ENCODE measurements around the gene RAMP2. TPM values are rescaled to one million over a fixed set of nuclear protein-coding genes. Genes with fewer than 3 reads are reported as not detected.

The RAMP2 gene
- total RNA-seq, 1 experiment from 2014 or later: 11.7 TPM

DNA sequence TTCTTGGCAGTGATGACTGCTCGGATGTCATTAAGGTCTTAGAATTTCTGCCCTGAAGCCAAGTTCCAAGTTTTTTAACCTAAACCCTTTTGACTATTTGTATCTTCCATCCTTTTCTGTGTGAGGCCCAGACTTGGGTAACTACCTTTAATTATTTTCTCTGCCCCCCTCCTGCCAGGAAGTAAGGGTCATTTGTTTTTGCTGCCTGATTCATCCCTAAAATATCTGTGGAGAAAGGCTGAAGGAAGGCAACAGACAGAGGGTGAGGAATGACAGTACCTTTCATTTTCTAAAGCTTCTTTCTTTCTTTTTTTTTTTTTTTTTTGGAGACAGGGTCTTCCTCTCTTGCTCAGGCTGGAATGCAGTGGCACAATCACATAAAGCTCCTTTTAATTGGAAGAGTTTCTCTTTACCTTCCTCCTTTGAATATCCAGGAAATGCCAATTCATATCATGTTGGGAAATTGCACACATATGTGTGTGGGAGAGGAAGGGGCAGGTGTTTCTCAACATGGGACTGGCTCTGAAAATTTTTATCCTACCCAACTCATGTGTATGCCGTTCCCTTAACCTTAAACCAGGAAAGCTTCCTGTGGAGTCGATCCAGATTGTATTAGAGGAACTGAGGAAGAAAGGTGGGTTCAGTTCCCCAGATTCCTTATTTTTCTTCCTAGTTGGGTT, 13.2 kb downstream of the RAMP2 start:
- Histone ChIP-seq H3K14ac (ENCODE audit: insufficient read depth, low read length) (no peak overlapping the region), H2BK15ac (ENCODE audit: low read depth, low read length) (no peak overlapping the region), H3K4ac (ENCODE audit: low read depth, low read length) (no peak overlapping the region), H3K27ac (ENCODE audit: insufficient read length, low read depth, low read length) (no peak overlapping the region), H3K4me2 (ENCODE audit: insufficient read depth, insufficient read length, low read length) (peak overlapping the region; percentile 80), H3K79me2 (ENCODE audit: insufficient read depth, low read length) (no peaks in the 10 kb centered on the region), H3T11ph (ENCODE audit: low read length) (no peak overlapping the region), H2AFZ (ENCODE audit: low read length) (no peak overlapping the region), H3K27me3 (ENCODE audit: insufficient read depth, low read length) (no peaks in the 10 kb centered on the region), H2BK12ac (ENCODE audit: insufficient read length, low read depth, low read length) (no peak overlapping the region), H4K8ac (replicated peaks; ENCODE audit: insufficient read length, low read depth, low read length) (no peak overlapping the region), H2BK20ac (ENCODE audit: low read depth, low read length, poor library complexity, severe bottlenecking) (no peak overlapping the region), H4K5ac (ENCODE audit: insufficient read length, low read depth, low read length) (no peak overlapping the region), H3K23ac (ENCODE audit: insufficient read length, low read depth, low read length) (no peak overlapping the region), H2BK5ac (ENCODE audit: insufficient read length, low read length) (no peak overlapping the region), H2BK120ac (ENCODE audit: low read depth, low read length, poor library complexity, severe bottlenecking) (no peak overlapping the region), H2AK5ac (ENCODE audit: insufficient read length, low read length) (no peak overlapping the region), H4K91ac (ENCODE audit: insufficient read length, low read depth, low read length) (no peak overlapping the region), H3K9ac (ENCODE audit: extremely low read depth, insufficient read length, low read length) (peak overlapping the region; percentile 96), H3K18ac (ENCODE audit: insufficient read length, low read depth, low read length) (no peak overlapping the region), H3K4me1 (ENCODE audit: insufficient read depth, low read length) (no peaks in the 10 kb centered on the region), H3K79me1 (ENCODE audit: insufficient read depth, low read depth, low read length, poor library complexity, severe bottlenecking) (no peaks in the 10 kb centered on the region), H3K9me3 (ENCODE audit: control insufficient read depth, low read depth, low read length) (no peaks in the 10 kb centered on the region), H3K56ac (ENCODE audit: insufficient read length, low read depth, low read length) (no peak overlapping the region), H4K20me1 (ENCODE audit: control insufficient read depth, insufficient read depth, insufficient read length) (no peaks in the 10 kb centered on the region), H3K23me2 (ENCODE audit: insufficient read length, low read depth, low read length, poor library complexity, severe bottlenecking) (peaks cover 6% of the 10 kb centered on the region)
- no peaks in the 10 kb centered on the region; a peak in 1 of 5 replicates for H3K9me3 Mint-ChIP-seq
- peak overlapping the region; percentile 100 for H3K4me3 Mint-ChIP-seq
- peaks cover 8 to 11% of the 10 kb centered on the region in 2 experiments for H3K4me1 Mint-ChIP-seq
- no peak for DNase-seq
- TF ChIP-seq, protein P1, sequence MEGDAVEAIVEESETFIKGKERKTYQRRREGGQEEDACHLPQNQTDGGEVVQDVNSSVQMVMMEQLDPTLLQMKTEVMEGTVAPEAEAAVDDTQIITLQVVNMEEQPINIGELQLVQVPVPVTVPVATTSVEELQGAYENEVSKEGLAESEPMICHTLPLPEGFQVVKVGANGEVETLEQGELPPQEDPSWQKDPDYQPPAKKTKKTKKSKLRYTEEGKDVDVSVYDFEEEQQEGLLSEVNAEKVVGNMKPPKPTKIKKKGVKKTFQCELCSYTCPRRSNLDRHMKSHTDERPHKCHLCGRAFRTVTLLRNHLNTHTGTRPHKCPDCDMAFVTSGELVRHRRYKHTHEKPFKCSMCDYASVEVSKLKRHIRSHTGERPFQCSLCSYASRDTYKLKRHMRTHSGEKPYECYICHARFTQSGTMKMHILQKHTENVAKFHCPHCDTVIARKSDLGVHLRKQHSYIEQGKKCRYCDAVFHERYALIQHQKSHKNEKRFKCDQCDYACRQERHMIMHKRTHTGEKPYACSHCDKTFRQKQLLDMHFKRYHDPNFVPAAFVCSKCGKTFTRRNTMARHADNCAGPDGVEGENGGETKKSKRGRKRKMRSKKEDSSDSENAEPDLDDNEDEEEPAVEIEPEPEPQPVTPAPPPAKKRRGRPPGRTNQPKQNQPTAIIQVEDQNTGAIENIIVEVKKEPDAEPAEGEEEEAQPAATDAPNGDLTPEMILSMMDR (conservative IDR thresholded peaks at IDR 0.05): no peak
- whole genome bisulfite sequencing (ENCODE audit: extremely low coverage, insufficient read length, low lambda C conversion rate): no CpG with 5 or more reads among the region's 3 CpGs
- no peaks in the 10 kb centered on the region; the same call in 1 of the 2 replicates for H3K27me3 Mint-ChIP-seq (ENCODE audit: low read depth)
- peaks cover 4 to 41% (median 36%) of the 10 kb centered on the region in 3 experiments; a peak in 6 of 7 replicates for H3K36me3 Mint-ChIP-seq (ENCODE audit: insufficient read depth in 1 of 3, low read depth in 3 of 3)
- peak overlapping the region; percentile 78 to 98 (median 98); a peak in 6 of 7 replicates for H3K27ac Mint-ChIP-seq

Data from H9 (cell line).